Endothelial cell of hepatic sinusoid (primary cell): ENCODE measurements around the gene FOXL3.
"Not testable (repeated sequence)": the region's sequence is repeated elsewhere in the genome, so short reads cannot be mapped to it uniquely, and the experiment has no call there.

Experiments
- in situ Hi-C: cut with HindIII; loops from 2 replicates; pipeline ENCODE4 v1.10.0; 2017; ENCODE audit warnings: low sequenced_read_pairs

The FOXL3 gene

DNA sequence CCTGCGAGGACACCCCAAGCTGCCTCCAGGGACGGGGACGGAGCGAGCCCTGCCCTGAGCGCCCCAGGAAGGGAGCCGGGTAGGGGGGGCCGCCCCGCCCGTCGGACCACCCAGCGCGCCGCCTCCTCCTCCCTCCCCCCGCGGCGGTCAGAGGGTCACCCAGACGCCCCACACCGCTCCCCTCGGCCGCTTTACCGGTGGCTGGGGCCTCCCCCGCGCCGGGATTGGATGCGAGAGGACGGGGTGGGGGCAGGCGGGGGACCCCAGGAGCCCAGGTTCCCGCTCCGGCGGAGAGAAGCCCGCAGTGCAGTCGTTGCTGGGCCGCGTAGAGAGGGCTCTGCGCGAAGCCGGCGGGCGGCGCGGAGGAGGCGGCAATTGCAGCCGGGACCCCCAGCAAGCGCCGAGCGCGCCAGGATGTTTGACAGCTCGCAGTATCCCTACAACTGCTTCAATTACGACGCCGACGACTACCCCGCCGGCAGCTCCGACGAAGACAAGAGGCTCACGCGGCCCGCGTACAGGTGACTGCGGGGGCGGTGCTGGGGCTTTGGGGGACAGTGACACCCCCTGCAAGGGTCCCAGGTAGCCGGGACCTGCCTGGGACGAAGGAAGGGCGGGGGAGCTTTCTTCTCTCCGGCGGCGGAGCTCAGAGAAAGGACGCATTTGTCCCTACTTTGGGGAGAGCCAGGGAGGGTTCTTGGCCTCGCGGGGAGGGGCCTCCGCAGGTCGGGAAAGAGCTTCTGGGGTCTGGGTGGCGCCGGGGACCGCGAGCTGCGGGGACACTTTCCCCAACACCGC lies at the start of gene FOXL3:
Gene FOXL3, plus strand, starts transcription at position 415 of the 798 bp plus-strand sequence. Its CDS starts 0 bp downstream, at position 415.
- in situ Hi-C loops: no loop called here

- in situ Hi-C loops: no loop called here
These were observed 49.0 kb upstream of the FOXL3 start for GRCh38 chr7:240887-241421.

DNA sequence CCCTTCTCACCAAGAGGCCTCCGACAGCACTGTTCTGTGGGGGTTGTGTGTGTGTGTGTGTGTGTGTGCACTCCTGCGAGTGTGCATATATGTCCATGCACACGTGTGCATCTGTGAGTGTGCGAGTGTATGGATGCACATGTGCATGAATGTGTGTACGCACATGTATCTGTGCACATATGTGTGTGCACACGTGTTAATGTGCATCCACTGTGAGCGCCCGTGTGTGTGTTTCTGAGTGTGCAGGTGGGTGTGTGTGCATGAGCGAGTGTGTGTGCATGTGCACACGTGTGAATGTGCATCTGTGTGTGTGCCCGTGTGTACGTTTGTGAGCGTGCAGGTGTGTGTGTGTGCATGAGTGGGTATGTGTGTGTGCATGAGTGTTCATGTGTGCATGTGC lies 48.5 kb upstream of the FOXL3 start:
- in situ Hi-C loops: no loop called here

DNA sequence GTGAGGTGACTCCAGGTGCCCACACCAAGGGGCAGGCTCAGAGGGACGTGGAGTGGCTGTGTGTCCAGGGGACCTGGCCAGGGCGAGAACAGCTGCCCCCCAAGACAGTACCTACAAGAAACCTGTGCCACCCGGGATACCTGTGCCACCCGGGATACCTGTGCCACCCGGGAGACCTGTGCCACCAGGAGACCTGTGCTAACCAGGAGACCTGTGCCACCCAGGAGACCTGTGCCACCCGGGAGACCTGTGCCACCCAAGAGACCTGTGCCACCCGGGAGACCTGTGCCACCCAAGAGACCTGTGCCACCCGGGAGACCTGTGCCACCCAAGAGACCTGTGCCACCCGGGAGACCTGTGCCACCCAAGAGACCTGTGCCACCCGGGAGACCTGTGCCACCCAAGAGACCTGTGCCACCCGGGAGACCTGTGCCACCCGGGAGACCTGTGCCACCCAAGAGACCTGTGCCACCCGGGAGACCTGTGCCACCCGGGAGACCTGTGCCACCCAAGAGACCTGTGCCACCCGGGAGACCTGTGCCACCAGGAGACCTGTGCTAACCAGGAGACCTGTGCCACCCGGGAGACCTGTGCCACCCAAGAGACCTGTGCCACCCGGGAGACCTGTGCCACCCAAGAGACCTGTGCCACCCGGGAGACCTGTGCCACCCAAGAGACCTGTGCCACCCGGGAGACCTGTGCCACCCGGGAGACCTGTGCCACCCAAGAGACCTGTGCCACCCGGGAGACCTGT lies 47.0 kb upstream of the FOXL3 start:
- in situ Hi-C loops: not testable (repeated sequence)

GRCh38 chr7:243580-243978 lies 46.4 kb upstream of the FOXL3 start:
- in situ Hi-C loops: not testable (repeated sequence)

GRCh38 chr7:244974-245373 lies 45.0 kb upstream of the FOXL3 start:
- in situ Hi-C loops: no loop called here

DNA sequence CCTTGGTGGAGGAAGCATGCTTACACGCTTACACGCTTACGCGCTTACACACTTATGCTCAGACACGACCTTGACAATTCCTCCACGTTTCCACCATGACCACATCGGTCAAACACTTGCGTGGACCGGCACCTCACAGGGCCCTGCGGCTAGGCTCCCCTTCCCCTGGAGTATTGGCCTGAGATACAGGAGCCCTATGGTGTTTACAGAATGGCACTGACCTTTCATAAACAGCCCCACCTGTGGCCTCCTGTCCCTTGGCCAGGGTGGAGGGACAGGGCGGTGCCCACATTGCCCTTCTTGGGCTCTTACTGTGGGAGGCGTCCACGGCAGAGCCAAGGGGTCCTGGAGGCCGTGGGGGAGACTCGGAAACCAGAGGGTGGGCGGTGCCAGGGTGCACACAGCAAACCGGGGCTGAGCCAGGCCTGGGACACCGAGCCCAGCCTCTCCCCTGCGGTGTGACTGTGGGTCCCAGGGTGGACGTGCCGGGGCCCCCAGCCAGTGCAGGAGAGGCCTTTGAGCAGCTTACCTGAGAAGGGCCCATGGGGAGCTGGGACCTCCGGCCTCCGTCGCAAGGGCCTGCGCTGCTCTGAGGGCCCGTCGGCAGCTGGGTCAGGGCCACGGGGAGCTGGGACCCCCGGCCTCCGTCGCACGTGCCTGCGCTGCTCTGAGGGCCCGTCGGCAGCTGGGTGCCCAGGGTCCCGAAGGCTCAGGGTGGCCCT lies 44.2 kb upstream of the FOXL3 start:
- in situ Hi-C loops: no loop called here

GRCh38 chr7:246451-246850 lies 43.5 kb upstream of the FOXL3 start:
- in situ Hi-C loops: no loop called here

DNA sequence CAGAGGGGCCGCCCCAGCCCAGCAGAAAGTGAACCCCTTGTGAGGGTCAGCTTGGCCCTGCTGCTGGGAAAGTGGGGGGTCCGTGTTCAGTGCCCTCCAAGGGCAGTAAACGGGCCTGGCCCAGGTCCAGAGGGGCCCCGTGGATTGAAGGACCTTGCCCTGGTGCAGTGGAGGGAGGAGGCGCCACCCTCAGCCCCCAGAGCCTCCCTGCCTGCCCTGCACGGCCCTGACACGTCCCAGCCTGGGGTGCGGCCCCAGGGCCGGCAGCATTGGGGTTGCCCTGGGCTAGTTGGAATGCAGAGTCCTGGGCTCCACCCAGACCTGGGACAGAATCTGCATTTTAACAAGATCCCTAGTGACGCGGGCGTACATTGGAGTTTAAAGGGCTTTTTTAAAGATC lies 42.8 kb upstream of the FOXL3 start:
- in situ Hi-C loops: no loop called here

DNA sequence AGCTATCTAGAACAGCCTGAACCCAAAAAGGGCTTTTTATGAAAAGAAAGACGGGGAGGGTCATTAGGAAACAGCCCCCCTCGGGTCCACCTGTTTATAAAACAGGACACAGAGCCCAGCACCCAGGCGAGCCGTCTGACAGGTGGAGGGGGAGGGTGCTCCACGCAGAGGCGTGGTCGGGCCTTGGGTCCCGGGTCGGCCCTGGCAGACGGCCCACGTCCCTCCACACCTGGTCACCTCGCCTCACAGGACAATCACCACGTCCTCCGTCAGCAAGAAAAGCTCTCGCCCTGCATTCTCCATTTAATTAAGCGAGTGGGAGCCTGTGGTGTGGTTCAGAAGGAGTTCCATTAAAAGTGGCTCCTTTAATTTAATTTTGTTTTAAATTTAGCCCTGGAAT lies 42.3 kb upstream of the FOXL3 start:
- in situ Hi-C loops: no loop called here

DNA sequence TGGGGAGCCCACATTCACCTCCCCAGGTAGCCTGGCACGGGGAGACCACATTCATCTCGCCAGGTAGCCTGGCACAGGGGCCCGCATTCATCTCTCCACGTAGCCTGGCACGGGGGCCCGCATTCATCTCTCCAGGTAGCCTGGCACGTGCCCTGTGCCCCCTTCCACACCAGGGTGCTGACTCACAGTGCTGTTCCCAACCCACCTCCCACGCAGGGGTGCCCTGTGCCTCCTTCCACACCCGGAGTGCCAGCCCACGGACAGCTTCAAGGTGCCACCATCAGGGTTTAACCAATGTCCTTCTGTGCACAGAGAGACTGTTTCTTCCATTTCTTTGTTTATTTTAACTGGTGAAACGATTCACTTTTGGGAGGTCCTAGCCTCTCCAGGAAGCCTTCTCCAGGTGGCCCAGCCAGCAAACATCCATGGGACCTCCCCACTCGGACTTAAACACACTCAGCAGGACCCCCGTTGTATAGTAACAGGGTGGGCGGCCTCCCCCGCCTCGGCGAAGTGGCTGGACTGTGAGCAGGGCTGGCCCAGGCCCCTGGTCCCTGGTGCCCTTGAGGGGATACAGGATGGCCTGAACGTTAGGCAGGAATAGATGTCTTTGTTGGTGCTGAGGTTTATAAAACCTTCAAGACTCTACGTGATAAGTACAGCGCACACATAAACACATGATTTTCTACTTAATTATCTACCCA lies 41.1 kb upstream of the FOXL3 start:
- in situ Hi-C loops: no loop called here

- in situ Hi-C loops: no loop called here
These were observed 40.0 kb upstream of the FOXL3 start for GRCh38 chr7:249989-250388.

GRCh38 chr7:250523-250922 lies 39.4 kb upstream of the FOXL3 start:
- in situ Hi-C loops: no loop called here

DNA sequence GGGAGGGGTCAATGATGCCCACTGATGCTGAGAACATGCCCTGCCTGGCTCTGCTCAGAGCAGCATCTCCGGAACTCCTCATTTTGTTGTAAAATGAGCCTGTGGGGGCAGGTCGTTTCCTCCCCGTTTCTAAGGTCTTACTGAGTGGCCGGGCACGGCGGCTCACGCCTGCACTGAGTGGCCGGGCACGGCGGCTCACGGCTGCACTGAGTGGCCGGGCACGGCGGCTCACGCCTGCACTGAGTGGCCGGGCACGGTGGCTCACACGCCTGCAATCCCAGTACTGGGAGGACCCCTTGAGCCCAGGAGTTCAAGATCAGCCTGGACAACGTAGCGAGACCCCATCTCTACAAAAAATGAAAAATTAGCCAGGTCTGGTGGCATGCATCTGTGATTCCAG lies 39.0 kb upstream of the FOXL3 start:
- in situ Hi-C loops: no loop called here

- in situ Hi-C loops: no loop called here
These were observed 38.4 kb upstream of the FOXL3 start for GRCh38 chr7:251446-252175.

- in situ Hi-C loops: no loop called here
These were observed 37.6 kb upstream of the FOXL3 start for GRCh38 chr7:252216-252965.

GRCh38 chr7:252981-253380 lies 37.0 kb upstream of the FOXL3 start:
- in situ Hi-C loops: no loop called here

DNA sequence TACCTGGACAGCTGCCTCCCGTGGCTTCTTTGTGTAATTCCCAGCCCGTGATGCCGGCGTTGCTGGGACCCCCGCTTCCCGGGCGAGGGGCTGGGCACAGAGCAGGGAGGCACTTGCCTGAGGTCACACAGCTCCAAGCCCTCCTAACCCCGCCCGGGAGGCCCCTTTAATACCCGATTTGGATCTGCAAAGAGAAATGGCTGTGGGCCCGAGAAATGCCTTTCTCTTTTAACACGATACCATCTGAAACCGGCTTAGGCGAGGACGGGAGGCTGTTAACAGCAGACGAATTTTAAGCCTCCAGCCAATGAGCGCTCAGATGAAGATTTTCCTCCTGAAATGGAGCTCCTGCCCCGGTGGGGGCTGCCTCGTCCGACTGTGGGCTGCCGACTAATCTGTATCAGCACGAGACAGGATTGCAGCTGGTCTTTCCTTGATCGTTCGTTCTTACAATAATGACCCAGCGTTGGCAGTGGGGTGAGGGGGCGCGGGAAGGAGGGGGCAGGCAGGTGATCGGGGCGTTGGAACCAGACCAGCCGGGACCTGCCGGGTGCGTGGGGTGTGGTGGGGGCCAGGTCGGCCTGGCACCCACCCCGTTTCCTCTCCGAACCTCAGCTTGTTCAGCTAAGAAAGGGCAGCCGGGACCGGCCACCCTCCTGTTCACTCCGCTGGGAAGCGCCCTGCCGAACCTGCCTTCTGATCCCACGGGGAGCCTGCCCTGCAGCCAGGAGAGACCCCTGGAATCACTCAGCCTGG lies 36.2 kb upstream of the FOXL3 start:
- in situ Hi-C loops: no loop called here
